OCI-LY3 (cell line): ENCODE data around the gene DTNBP1.

Source experiments
- EZH2phosphoT487 ChIP-seq: fragments of 200-600 bp; shearing (Covaris generic); IDR thresholded peaks from 2 replicates; pipeline ENCODE4 v1.6.1; 2018; ENCODE audit warnings: antibody characterized with exemption, mixed run types, low read depth
- TF ChIP-seq, protein P1 (sequence below): fragments of 200-600, 300-600 bp; sonication (generic); IDR thresholded peaks from 2 replicates; pipeline ENCODE4 v1.5.1; 2014; ENCODE audit warnings: antibody characterized with exemption, low read length, low read depth

DNA sequence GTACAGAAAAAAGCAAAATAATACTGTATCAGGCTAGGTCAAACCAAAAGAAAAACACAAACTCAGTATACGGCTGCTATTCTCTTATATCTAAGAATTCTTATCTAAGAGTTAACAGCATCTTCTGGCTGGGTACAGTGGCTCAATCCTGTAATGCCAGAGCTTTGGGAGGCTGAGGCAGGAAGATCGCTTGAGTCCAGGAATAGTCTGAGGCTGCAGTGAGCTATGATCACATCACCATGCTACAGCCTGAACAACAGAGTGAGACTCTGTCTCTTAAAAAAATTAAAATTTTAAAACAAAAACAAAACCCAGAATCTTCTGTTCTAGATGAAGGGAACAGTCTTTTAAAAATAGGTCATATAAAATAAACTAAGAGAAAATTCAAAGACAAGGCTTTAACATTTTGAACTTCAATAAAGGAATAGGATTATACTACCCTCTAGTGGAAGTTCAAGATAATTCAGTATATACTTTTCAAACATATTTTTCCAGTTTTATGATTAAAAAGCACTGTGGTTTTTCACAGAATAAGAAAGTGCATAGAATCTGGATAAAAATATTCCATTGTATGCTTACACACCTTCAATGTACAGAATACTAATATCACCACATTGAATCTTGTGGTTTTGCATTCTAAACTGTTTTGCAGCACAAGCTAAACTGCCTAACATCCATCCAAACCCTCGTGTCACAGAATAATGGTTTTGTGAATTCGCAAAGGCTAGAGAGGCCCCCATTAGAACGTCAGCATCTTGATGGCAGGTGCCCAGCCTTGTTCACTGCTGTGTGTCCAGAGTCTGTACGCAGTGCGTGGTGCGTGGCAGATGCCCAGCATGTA, 39.3 kb downstream of the DTNBP1 start:
- TF ChIP-seq, protein P1, sequence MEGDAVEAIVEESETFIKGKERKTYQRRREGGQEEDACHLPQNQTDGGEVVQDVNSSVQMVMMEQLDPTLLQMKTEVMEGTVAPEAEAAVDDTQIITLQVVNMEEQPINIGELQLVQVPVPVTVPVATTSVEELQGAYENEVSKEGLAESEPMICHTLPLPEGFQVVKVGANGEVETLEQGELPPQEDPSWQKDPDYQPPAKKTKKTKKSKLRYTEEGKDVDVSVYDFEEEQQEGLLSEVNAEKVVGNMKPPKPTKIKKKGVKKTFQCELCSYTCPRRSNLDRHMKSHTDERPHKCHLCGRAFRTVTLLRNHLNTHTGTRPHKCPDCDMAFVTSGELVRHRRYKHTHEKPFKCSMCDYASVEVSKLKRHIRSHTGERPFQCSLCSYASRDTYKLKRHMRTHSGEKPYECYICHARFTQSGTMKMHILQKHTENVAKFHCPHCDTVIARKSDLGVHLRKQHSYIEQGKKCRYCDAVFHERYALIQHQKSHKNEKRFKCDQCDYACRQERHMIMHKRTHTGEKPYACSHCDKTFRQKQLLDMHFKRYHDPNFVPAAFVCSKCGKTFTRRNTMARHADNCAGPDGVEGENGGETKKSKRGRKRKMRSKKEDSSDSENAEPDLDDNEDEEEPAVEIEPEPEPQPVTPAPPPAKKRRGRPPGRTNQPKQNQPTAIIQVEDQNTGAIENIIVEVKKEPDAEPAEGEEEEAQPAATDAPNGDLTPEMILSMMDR: peak; percentile 55
- TF ChIP-seq EZH2phosphoT487: no peak
